Measurements from ENCODE around the gene FGF14.

- TF ChIP-seq NANOG (IDR thresholded peaks at IDR 0.05; ENCODE audit: borderline replicate concordance) (no peak), REST (IDR thresholded peaks at IDR 0.05; ENCODE audit: unreplicated experiment) (no peak), CTCF (conservative IDR thresholded peaks at IDR 0.05; ENCODE audit: low read depth in 2 of 2) (no peak), EZH2 (IDR thresholded peaks at IDR 0.05; ENCODE audit: low read depth, unreplicated experiment) (no peak), JUNB (IDR thresholded peaks at IDR 0.05; ENCODE audit: unreplicated experiment) (no peak), POLR2AphosphoS5 (IDR thresholded peaks at IDR 0.05; ENCODE audit: low read depth) (no peak), EZH2phosphoT487 (IDR thresholded peaks at IDR 0.05; ENCODE audit: unreplicated experiment) (no peak), ETS1 (IDR thresholded peaks at IDR 0.05) (no peak), CREB1 (CRISPR knock-in tag; IDR thresholded peaks at IDR 0.05; ENCODE audit: low read depth) (no peak)
These were observed 128.7 kb downstream of the FGF14 start for GRCh38 chr13:102273111-102273510.

All from GM23338 (cell line).